RWPE2 (cell line): ENCODE data around the gene EFCAB11.
A peak's percentile ranks its signal among the peaks of the same experiment; 100 is the strongest.

Experiments
- ATAC-seq: fragments of 200-7000 bp; cut with Tn5 transposase; 3 replicates; pipeline ENCODE4 v1.9.1; 2021; ENCODE audit warnings: low read depth
- DNase-seq: peaks from one replicate; pipeline ENCODE4 v3.0.0-alpha.2; 2020; ENCODE audit warnings: low spot score
- H3K27ac ChIP-seq: fragments of 450-650 bp; 2 replicates; pipeline ENCODE4 v1.5.1; 2017; ENCODE audit warnings: mild to moderate bottlenecking; ENCODE audit not compliant: poor library complexity, severe bottlenecking
- H3K27me3 ChIP-seq: fragments of 250-450 bp; sonication (Bioruptor Pico); 2 replicates; pipeline ENCODE4 v1.5.1; 2021; ENCODE audit warnings: mild to moderate bottlenecking, moderate library complexity; ENCODE audit not compliant: insufficient read depth, poor library complexity, severe bottlenecking
- H3K36me3 ChIP-seq: fragments of 250-450 bp; sonication (Bioruptor Pico); 2 replicates; pipeline ENCODE4 v1.5.1; 2020; ENCODE audit warnings: low read depth, mild to moderate bottlenecking, moderate library complexity
- H3K4me1 ChIP-seq: fragments of 250-450 bp; sonication (Bioruptor Pico); 2 replicates; pipeline ENCODE4 v1.5.1; 2021; ENCODE audit warnings: mild to moderate bottlenecking, moderate library complexity; ENCODE audit not compliant: insufficient read depth, poor library complexity, severe bottlenecking
- H3K4me3 ChIP-seq: fragments of 250-450 bp; sonication (Bioruptor Pico); 2 replicates; pipeline ENCODE4 v1.5.1; 2021; ENCODE audit warnings: mild to moderate bottlenecking, moderate library complexity; ENCODE audit not compliant: severe bottlenecking
- H3K9me3 ChIP-seq: fragments of 250-450 bp; sonication (Bioruptor Pico); 2 replicates; pipeline ENCODE4 v1.5.1; 2021; ENCODE audit warnings: mild to moderate bottlenecking, moderate library complexity; ENCODE audit not compliant: severe bottlenecking
- CTCF ChIP-seq: fragments of 450-650 bp; IDR thresholded peaks from one replicate; pipeline ENCODE4 v1.5.1; 2017; ENCODE audit warnings: mild to moderate bottlenecking, moderate library complexity; ENCODE audit not compliant: poor library complexity, severe bottlenecking

The EFCAB11 gene

GRCh38 chr14:89841851-89842250 is 112.7 kb downstream of the EFCAB11 start:
- no peak overlapping the region for H3K27ac ChIP-seq
- peaks cover 11% of the 10 kb centered on the region for H3K4me1 ChIP-seq
- peak; percentile 46; the same call in 1 of the 3 replicates for ATAC-seq
- no peak overlapping the region for H3K4me3 ChIP-seq
- TF ChIP-seq CTCF: no peak
- no peaks in the 10 kb centered on the region for H3K27me3 ChIP-seq
- H3K36me3 ChIP-seq: no peaks in the 10 kb centered on the region
- H3K9me3 ChIP-seq: peaks cover 2% of the 10 kb centered on the region
- no peak for DNase-seq

DNA sequence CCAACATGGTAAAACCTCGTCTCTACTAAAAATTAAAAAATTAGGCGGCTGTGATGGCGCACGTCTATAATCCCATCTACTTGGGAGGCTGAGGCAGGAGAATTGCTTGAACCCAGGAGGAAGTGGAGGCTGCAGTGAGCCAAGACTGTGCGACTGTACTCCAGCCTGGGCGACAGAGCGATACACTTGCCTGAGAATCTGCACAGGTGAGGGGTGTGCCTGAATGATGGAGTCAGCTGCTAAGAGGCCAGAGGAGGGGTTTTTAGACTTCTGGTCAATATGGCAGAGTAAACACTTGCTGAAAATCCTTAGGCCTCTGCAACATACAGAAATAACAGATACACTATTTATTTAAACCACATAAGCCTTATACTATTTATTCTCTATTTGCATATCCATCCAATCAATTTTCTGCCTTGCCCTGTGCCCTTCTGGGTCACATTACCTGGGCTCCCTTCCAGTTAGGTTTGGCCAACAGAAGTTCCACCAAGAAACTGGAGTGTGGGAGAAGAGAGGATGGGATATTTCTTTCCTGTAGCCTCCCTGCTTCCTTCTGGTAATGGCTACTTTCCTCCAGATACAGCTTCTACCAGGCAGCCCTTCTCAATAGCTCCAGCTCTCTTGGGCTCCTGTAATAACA is 117.6 kb downstream of the EFCAB11 start:
- no peaks in the 10 kb centered on the region for H3K27me3 ChIP-seq
- H3K27ac ChIP-seq: no peak overlapping the region
- peaks cover 2% of the 10 kb centered on the region for H3K9me3 ChIP-seq
- ATAC-seq (no peak), DNase-seq (no peak)
- no peaks in the 10 kb centered on the region for H3K36me3 ChIP-seq
- no peak for TF ChIP-seq CTCF
- H3K4me3 ChIP-seq: no peak overlapping the region
- peaks cover 4% of the 10 kb centered on the region for H3K4me1 ChIP-seq

GRCh38 chr14:89833661-89834060 is 120.9 kb downstream of the EFCAB11 start:
- TF ChIP-seq CTCF: no peak
- H3K9me3 ChIP-seq: peaks cover 2% of the 10 kb centered on the region
- peaks cover 4% of the 10 kb centered on the region for H3K4me1 ChIP-seq
- no peak overlapping the region for H3K4me3 ChIP-seq
- DNase-seq (no peak), ATAC-seq (no peak)
- peak overlapping the region; percentile 5 for H3K27ac ChIP-seq
- H3K27me3 ChIP-seq: no peaks in the 10 kb centered on the region
- no peaks in the 10 kb centered on the region for H3K36me3 ChIP-seq

DNA sequence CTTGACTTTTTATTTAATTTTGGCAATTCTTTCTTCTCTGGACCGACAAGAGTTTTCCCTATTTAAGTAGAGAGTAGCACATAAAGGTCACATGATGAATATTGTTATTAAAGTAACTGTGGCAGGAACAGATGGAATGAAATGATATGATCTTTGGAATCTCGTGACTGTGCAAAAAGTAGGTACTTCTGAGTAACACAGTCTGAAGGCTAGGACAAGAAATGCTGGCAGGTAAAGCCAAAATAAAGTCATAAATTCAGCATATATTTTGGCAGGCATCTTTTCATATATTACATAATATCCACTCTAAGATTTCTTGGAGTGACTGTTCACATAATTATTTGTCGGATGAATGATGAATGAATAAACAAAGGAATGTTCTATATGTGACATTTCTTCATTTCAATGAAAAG is 121.4 kb downstream of the EFCAB11 start:
- Histone ChIP-seq H3K9me3 (no peaks in the 10 kb centered on the region), H3K27me3 (no peaks in the 10 kb centered on the region), H3K4me1 (peaks cover 4% of the 10 kb centered on the region), H3K36me3 (no peaks in the 10 kb centered on the region), H3K4me3 (no peak overlapping the region), H3K27ac (peak overlapping the region; percentile 5)
- peak; percentile 48; the same call in 2 of the 3 replicates for ATAC-seq
- no peak for TF ChIP-seq CTCF
- no peak for DNase-seq

DNA sequence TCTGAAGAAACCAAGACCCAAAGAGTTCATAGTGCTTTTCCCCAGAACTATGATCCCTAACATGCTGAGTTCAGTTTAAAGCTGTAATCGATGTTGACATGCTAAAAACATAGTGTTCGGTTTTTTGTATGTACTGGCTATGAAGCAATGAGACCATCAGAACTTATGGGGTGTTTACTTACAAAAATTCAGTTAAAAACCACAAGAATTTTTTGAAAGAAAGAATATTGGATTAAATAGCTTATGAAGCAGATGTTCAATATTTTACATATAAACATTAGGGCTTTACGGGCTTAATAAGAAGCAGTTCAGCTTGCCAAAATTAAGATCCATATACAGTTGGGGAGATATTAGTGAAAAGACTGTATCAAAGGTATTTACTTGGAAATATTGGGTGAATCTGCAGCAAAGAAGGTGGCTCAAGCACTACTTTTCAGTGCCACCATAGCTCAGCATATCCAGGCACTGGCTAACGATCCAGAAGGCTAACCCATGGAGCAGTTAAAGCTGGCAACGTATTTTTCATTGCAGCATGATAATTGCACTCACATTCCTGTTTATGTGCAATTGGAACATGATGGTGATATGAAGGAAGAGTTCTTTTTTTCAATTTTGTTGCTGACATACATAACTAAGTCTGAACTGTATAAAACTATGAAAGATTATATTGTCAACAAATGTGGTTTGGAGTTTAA is 125.9 kb downstream of the EFCAB11 start:
- Histone ChIP-seq H3K9me3 (peaks cover 1% of the 10 kb centered on the region), H3K27me3 (no peaks in the 10 kb centered on the region), H3K36me3 (peaks cover 3% of the 10 kb centered on the region; the same call in 1 of the 2 replicates), H3K4me1 (peaks cover 4% of the 10 kb centered on the region), H3K27ac (no peak overlapping the region), H3K4me3 (no peak overlapping the region)
- ATAC-seq: no peak
- no peak for TF ChIP-seq CTCF
- no peak for DNase-seq
